ENCODE data around the gene ABCB8.
A peak's percentile ranks its signal among the peaks of the same experiment; 100 is the strongest.

The ABCB8 gene

DNA sequence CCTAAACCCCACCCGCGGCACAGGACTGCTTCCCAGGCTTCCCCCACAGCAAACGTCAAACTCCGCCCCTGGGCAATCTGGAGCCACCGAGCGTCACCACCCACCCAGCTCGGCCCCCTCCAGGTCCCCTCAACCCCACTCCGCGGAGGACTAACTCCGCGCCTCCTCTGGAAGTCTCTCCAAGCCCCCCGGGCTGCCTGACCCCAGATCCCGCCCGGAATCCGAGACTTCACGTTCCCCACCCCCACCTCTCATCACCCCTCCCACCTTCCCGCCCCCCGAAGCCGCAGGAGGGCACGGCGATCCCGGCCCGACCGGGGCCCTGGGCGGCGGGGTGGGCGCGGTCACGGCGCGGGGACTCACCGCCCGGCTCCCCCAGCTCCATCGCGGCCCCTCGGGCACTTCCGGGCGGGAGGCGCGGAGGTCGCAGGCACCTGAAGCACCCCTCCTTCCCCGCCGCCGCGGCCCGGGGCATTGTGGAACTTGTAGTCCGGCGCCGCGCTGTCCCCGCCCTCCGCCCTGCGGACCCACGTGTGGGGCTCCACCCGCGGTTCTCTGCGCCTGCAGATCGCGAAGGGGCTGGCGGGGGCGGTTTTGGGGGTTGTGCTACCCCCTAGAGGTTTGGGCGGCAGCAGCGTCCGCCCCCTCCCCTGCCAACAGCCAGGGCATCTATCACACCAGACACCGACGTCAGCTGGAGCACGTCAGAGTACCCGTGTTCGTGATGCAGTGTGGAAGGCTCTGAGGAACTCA is 55.0 kb downstream of the ABCB8 start, which contains the start of gene TMUB1 (continued):
- TF ChIP-seq, protein P1, sequence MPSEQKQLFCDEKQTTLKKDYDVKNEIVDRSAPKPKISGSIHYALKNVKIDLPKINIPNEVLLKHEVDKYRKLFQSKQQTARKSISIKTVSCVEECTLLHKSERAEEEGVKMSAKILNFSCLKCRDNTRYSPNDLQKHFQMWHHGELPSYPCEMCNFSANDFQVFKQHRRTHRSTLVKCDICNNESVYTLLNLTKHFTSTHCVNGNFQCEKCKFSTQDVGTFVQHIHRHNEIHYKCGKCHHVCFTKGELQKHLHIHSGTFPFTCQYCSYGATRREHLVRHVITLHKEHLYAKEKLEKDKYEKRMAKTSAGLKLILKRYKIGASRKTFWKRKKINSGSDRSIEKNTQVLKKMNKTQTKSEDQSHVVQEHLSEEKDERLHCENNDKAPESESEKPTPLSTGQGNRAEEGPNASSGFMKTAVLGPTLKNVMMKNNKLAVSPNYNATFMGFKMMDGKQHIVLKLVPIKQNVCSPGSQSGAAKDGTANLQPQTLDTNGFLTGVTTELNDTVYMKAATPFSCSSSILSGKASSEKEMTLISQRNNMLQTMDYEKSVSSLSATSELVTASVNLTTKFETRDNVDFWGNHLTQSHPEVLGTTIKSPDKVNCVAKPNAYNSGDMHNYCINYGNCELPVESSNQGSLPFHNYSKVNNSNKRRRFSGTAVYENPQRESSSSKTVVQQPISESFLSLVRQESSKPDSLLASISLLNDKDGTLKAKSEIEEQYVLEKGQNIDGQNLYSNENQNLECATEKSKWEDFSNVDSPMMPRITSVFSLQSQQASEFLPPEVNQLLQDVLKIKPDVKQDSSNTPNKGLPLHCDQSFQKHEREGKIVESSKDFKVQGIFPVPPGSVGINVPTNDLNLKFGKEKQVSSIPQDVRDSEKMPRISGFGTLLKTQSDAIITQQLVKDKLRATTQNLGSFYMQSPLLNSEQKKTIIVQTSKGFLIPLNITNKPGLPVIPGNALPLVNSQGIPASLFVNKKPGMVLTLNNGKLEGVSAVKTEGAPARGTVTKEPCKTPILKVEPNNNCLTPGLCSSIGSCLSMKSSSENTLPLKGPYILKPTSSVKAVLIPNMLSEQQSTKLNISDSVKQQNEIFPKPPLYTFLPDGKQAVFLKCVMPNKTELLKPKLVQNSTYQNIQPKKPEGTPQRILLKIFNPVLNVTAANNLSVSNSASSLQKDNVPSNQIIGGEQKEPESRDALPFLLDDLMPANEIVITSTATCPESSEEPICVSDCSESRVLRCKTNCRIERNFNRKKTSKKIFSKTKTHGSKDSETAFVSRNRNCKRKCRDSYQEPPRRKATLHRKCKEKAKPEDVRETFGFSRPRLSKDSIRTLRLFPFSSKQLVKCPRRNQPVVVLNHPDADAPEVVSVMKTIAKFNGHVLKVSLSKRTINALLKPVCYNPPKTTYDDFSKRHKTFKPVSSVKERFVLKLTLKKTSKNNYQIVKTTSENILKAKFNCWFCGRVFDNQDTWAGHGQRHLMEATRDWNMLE (tag by site-specific recombination; conservative IDR thresholded peaks at IDR 0.05; ENCODE audit: low read depth), result no peak
- TF ChIP-seq ZNF19 (tag by site-specific recombination; IDR thresholded peaks at IDR 0.05; ENCODE audit: low read depth) (no peak), ZNF747 (tag by site-specific recombination; IDR thresholded peaks at IDR 0.05) (no peak), ZNF555 (tag by site-specific recombination; conservative IDR thresholded peaks at IDR 0.05) (no peak), ZNF600 (tag by site-specific recombination; IDR thresholded peaks at IDR 0.05) (no peak), ZNF366 (tag by site-specific recombination; conservative IDR thresholded peaks at IDR 0.05) (no peak), ZNF433 (tag by site-specific recombination; IDR thresholded peaks at IDR 0.05; ENCODE audit: low read depth) (no peak), YY1 (tag by site-specific recombination; IDR thresholded peaks at IDR 0.05) (0 out of 2 replicates have a peak, but pooled peaks have one; percentile 30), ZNF624 (tag by site-specific recombination; IDR thresholded peaks at IDR 0.05) (no peak), ZNF311 (tag by site-specific recombination; IDR thresholded peaks at IDR 0.05; ENCODE audit: borderline replicate concordance) (no peak), ZBTB20 (tag by site-specific recombination; IDR thresholded peaks at IDR 0.05) (peak; percentile 43), GLIS1 (tag by site-specific recombination; IDR thresholded peaks at IDR 0.05) (peak; percentile 81), ZFP3 (tag by site-specific recombination; IDR thresholded peaks at IDR 0.05; ENCODE audit: low read depth) (no peak), ZNF596 (tag by site-specific recombination; IDR thresholded peaks at IDR 0.05) (no peak), ZBTB21 (tag by site-specific recombination; IDR thresholded peaks at IDR 0.05) (peak; percentile 74), WT1 (tag by site-specific recombination; IDR thresholded peaks at IDR 0.05) (no peak), ZNF837 (tag by site-specific recombination; IDR thresholded peaks at IDR 0.05) (no peak), ZBTB17 (tag by site-specific recombination; IDR thresholded peaks at IDR 0.05) (peak; percentile 67; the same call in 1 of the 2 replicates), ZNF560 (tag by site-specific recombination; IDR thresholded peaks at IDR 0.05; ENCODE audit: borderline replicate concordance) (no peak), BCL11A (tag by site-specific recombination; IDR thresholded peaks at IDR 0.05; ENCODE audit: low read depth) (no peak), ZNF558 (tag by site-specific recombination; IDR thresholded peaks at IDR 0.05) (no peak), ZNF514 (tag by site-specific recombination; IDR thresholded peaks at IDR 0.05) (no peak), ZSCAN18 (tag by site-specific recombination; IDR thresholded peaks at IDR 0.05) (no peak), ZNF670 (tag by site-specific recombination; IDR thresholded peaks at IDR 0.05; ENCODE audit: low read depth) (no peak), ZBTB7A (tag by site-specific recombination; IDR thresholded peaks at IDR 0.05; ENCODE audit: low read depth) (0 out of 2 replicates have a peak, but pooled peaks have one; percentile 13), ZNF221 (tag by site-specific recombination; IDR thresholded peaks at IDR 0.05; ENCODE audit: borderline replicate concordance) (no peak), ZNF777 (tag by site-specific recombination; IDR thresholded peaks at IDR 0.05; ENCODE audit: borderline replicate concordance) (no peak), ZNF138 (tag by site-specific recombination; IDR thresholded peaks at IDR 0.05; ENCODE audit: borderline replicate concordance) (no peak)
- TF ChIP-seq, protein P2, sequence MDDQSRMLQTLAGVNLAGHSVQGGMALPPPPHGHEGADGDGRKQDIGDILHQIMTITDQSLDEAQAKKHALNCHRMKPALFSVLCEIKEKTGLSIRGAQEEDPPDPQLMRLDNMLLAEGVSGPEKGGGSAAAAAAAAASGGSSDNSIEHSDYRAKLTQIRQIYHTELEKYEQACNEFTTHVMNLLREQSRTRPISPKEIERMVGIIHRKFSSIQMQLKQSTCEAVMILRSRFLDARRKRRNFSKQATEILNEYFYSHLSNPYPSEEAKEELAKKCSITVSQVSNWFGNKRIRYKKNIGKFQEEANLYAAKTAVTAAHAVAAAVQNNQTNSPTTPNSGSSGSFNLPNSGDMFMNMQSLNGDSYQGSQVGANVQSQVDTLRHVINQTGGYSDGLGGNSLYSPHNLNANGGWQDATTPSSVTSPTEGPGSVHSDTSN (CRISPR knock-in tag; IDR thresholded peaks at IDR 0.05), result 0 out of 2 replicates have a peak, but pooled peaks have one; percentile 19
- TF ChIP-seq, protein P3, sequence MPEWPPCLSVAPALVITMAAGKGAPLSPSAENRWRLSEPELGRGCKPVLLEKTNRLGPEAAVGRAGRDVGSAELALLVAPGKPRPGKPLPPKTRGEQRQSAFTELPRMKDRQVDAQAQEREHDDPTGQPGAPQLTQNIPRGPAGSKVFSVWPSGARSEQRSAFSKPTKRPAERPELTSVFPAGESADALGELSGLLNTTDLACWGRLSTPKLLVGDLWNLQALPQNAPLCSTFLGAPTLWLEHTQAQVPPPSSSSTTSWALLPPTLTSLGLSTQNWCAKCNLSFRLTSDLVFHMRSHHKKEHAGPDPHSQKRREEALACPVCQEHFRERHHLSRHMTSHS (tag by site-specific recombination; IDR thresholded peaks at IDR 0.05), result no peak
- TF ChIP-seq, protein P4, sequence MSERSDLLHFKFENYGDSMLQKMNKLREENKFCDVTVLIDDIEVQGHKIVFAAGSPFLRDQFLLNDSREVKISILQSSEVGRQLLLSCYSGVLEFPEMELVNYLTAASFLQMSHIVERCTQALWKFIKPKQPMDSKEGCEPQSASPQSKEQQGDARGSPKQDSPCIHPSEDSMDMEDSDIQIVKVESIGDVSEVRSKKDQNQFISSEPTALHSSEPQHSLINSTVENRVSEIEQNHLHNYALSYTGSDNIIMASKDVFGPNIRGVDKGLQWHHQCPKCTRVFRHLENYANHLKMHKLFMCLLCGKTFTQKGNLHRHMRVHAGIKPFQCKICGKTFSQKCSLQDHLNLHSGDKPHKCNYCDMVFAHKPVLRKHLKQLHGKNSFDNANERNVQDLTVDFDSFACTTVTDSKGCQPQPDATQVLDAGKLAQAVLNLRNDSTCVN (tag by site-specific recombination; optimal IDR thresholded peaks at IDR 0.05), result peak; percentile 89

All from HEK293 (cell line).